Measurements from ENCODE around the gene PTK7. TPM values are rescaled to one million over a fixed set of nuclear protein-coding genes. Genes with fewer than 3 reads are reported as not detected.

PTK7 gene
- total and polyA plus RNA-seq, 2 donors (not counting 1 experiment from before 2014, with no cell fraction given): not detected

- no peaks in the 10 kb centered on the region for H3K27me3 ChIP-seq (replicated peaks in 1 of 4; ENCODE audit: control extremely low read depth in 1 of 4, control insufficient read depth in 3 of 4, insufficient read depth in 4 of 4, low read length in 3 of 4)
- no peaks in the 10 kb centered on the region for H3K9me3 ChIP-seq (ENCODE audit: control extremely low read depth in 1 of 3, control insufficient read depth in 2 of 3, insufficient read depth in 1 of 3, low read length in 2 of 3)
- H3K27ac Mint-ChIP-seq: peak overlapping the region; percentile 61
- ChIA-PET CTCF (interaction anchor here (0.6 to 0.9 kb wide), 2 partner anchors 8 to 517 kb away, joined by 3 to 4 read pairs; no protein-coding TSS in a partner anchor), POLR2A (interaction anchor here (0.7 kb wide), 1 partner anchor 164 kb away, joined by 3 read pairs; no protein-coding TSS in a partner anchor)
- 96% methylated on average over 10 of the region's 12 CpGs for WGBS (ENCODE audit: insufficient coverage)
- TF ChIP-seq, protein P1, sequence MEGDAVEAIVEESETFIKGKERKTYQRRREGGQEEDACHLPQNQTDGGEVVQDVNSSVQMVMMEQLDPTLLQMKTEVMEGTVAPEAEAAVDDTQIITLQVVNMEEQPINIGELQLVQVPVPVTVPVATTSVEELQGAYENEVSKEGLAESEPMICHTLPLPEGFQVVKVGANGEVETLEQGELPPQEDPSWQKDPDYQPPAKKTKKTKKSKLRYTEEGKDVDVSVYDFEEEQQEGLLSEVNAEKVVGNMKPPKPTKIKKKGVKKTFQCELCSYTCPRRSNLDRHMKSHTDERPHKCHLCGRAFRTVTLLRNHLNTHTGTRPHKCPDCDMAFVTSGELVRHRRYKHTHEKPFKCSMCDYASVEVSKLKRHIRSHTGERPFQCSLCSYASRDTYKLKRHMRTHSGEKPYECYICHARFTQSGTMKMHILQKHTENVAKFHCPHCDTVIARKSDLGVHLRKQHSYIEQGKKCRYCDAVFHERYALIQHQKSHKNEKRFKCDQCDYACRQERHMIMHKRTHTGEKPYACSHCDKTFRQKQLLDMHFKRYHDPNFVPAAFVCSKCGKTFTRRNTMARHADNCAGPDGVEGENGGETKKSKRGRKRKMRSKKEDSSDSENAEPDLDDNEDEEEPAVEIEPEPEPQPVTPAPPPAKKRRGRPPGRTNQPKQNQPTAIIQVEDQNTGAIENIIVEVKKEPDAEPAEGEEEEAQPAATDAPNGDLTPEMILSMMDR (IDR thresholded peaks at IDR 0.05): no peak
- TF ChIP-seq EZH2 (IDR thresholded peaks at IDR 0.05; ENCODE audit: borderline replicate concordance, insufficient read depth, low read depth, low read length, poor library complexity, severe bottlenecking): no peak
- intact Hi-C loops (cut with micrococcal nuclease): no loop called here
- peaks cover 21% of the 10 kb centered on the region for H4K20me1 ChIP-seq (ENCODE audit: control insufficient read depth, insufficient read depth, low read length, poor library complexity, severe bottlenecking)
- no peaks in the 10 kb centered on the region for H3K9me3 Mint-ChIP-seq (ENCODE audit: insufficient read depth)
- H3K27ac ChIP-seq (ENCODE audit: low read length in 2 of 2): no peak overlapping the region
- H3K36me3 ChIP-seq (replicated peaks in 1 of 2; ENCODE audit: control extremely low read depth in 1 of 2, control insufficient read depth in 1 of 2, extremely low read depth in 1 of 2, insufficient read depth in 2 of 2, low read length in 1 of 2): peaks cover 0 to 40% of the 10 kb centered on the region in 2 experiments
- no peak overlapping the region for H3K4me3 Mint-ChIP-seq
- H3K4me1 Mint-ChIP-seq: peaks cover 46% of the 10 kb centered on the region
- H3K9ac ChIP-seq (ENCODE audit: low read length): no peak overlapping the region
- peaks cover 46% of the 10 kb centered on the region for H3K79me2 ChIP-seq (ENCODE audit: control insufficient read depth, insufficient read depth, low read length)
- no peak for DNase-seq
- H3K4me3 ChIP-seq (ENCODE audit: control extremely low read depth in 1 of 5, extremely low read depth in 1 of 5, insufficient read depth in 1 of 5, low read depth in 2 of 5, low read length in 4 of 5): no peak overlapping the region
- no peak overlapping the region for H2AFZ ChIP-seq (ENCODE audit: insufficient read depth, low read depth, low read length, poor library complexity, severe bottlenecking)
- no peak overlapping the region for H3K4me2 ChIP-seq (replicated peaks; ENCODE audit: low read depth, low read length, poor library complexity, severe bottlenecking)
- ATAC-seq (ENCODE audit: low read depth): no peak
- no peaks in the 10 kb centered on the region for H3K27me3 Mint-ChIP-seq
- H3K4me1 ChIP-seq (ENCODE audit: control insufficient read depth in 2 of 2, insufficient read depth in 2 of 2, low read length in 2 of 2): peaks cover 37 to 45% of the 10 kb centered on the region in 2 donors
Observed at GRCh38 chr6:43178150-43178549, 102.0 kb downstream of the PTK7 start.

- Histone ChIP-seq H3K27me3 (replicated peaks in 1 of 4; ENCODE audit: control extremely low read depth in 1 of 4, control insufficient read depth in 3 of 4, insufficient read depth in 4 of 4, low read length in 3 of 4) (no peaks in the 10 kb centered on the region), H3K4me2 (replicated peaks; ENCODE audit: low read depth, low read length, poor library complexity, severe bottlenecking) (no peak overlapping the region), H3K9me3 (ENCODE audit: control extremely low read depth in 1 of 3, control insufficient read depth in 2 of 3, insufficient read depth in 1 of 3, low read length in 2 of 3) (no peaks in the 10 kb centered on the region), H2AFZ (ENCODE audit: insufficient read depth, low read depth, low read length, poor library complexity, severe bottlenecking) (no peak overlapping the region), H3K4me3 (ENCODE audit: control extremely low read depth in 1 of 5, extremely low read depth in 1 of 5, insufficient read depth in 1 of 5, low read depth in 2 of 5, low read length in 4 of 5) (no peak overlapping the region), H3K36me3 (replicated peaks in 1 of 2; ENCODE audit: control extremely low read depth in 1 of 2, control insufficient read depth in 1 of 2, extremely low read depth in 1 of 2, insufficient read depth in 2 of 2, low read length in 1 of 2) (peaks cover under 1 to 40% of the 10 kb centered on the region in 2 experiments), H3K9ac (ENCODE audit: low read length) (no peak overlapping the region), H3K27ac (ENCODE audit: low read length in 2 of 2) (no peak overlapping the region), H3K4me1 (ENCODE audit: control insufficient read depth in 2 of 2, insufficient read depth in 2 of 2, low read length in 2 of 2) (peaks cover 30 to 38% of the 10 kb centered on the region in 2 donors), H4K20me1 (ENCODE audit: control insufficient read depth, insufficient read depth, low read length, poor library complexity, severe bottlenecking) (peaks cover 16% of the 10 kb centered on the region), H3K79me2 (ENCODE audit: control insufficient read depth, insufficient read depth, low read length) (peaks cover 56% of the 10 kb centered on the region)
- Mint-ChIP-seq H3K27ac (no peak overlapping the region), H3K27me3 (no peaks in the 10 kb centered on the region), H3K4me1 (peaks cover 45% of the 10 kb centered on the region), H3K4me3 (no peak overlapping the region), H3K9me3 (ENCODE audit: insufficient read depth) (no peaks in the 10 kb centered on the region)
- no peak for TF ChIP-seq EZH2 (IDR thresholded peaks at IDR 0.05; ENCODE audit: borderline replicate concordance, insufficient read depth, low read depth, low read length, poor library complexity, severe bottlenecking)
- TF ChIP-seq, protein P1 (IDR thresholded peaks at IDR 0.05): no peak
- 98% methylated on average over 18 of the region's 20 CpGs for WGBS (ENCODE audit: insufficient coverage)
- CTCF ChIA-PET: interaction anchor here (0.7 to 0.9 kb wide), 2 partner anchors 165 to 272 kb away, joined by 3 read pairs; partner anchors contain the start of genes KLHDC3 and MEA1
- ATAC-seq (ENCODE audit: low read depth) (no peak), DNase-seq (no peak)
- POLR2A ChIA-PET: no interaction called here
- intact Hi-C loops (cut with micrococcal nuclease): no loop called here
Observed at GRCh38 chr6:43178951-43179830, 103.1 kb downstream of the PTK7 start.
